C4-2B (cell line): ENCODE data around the gene MAP3K15.

Experiments
- CTCF ChIP-seq: fragments of 450-650 bp; conservative IDR thresholded peaks from 2 replicates; pipeline ENCODE4 v1.5.1; 2017; ENCODE audit warnings: mild to moderate bottlenecking
- ZFX ChIP-seq: fragments of 450-650 bp; IDR thresholded peaks from 2 replicates; pipeline ENCODE4 v1.6.1; 2017

DNA sequence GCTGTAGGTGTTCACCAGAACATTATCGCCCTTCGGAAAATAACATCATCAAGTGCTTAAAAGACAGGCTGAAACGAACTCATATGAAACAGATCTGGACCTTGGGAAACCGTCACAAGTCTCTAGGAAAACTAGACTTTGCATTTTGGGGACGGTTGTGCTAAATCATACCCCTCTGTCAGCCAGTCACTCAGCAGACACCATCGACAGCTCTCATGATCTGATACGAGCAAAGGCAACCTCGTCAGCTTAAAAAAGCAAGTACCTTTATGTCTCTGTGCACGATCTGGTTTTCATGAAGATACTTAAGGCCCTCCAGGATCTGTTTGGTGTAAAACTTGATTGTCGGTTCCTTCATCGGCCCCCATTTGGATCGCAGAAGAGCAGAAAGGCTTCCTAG lies 123.2 kb downstream of the MAP3K15 start:
- TF ChIP-seq CTCF (no peak), ZFX (no peak)
